Cardiac muscle cell (in vitro differentiated cells and primary cell): ENCODE results near the gene BAD. TPM values are rescaled to one million over a fixed set of nuclear protein-coding genes. Genes with fewer than 3 reads are reported as not detected.
A peak's percentile ranks its signal among the peaks of the same experiment; 100 is the strongest.

Experiments used
- DNase-seq, 2 donors: peaks; one replicate each; pipeline versions ENCODE4 v3.0.0 to v3.0.0-alpha.2; 2010 to 2017; ENCODE audit warnings: low read depth in 1 of 2, low spot score in 1 of 2
- H3K27ac ChIP-seq: fragments of 200-600 bp; sonication (generic); 2 replicates; pipeline ENCODE4 v1.5.1; 2016
- H3K27me3 ChIP-seq: fragments of 200-600 bp; sonication (generic); 2 replicates; pipeline ENCODE4 v1.6.0; 2016; ENCODE audit warnings: control low read depth
- H3K36me3 ChIP-seq: fragments of 200-600 bp; sonication (generic); 2 replicates; pipeline ENCODE4 v1.5.1; 2016; ENCODE audit warnings: control low read depth
- H3K4me1 ChIP-seq: fragments of 200-600 bp; sonication (generic); 2 replicates; pipeline ENCODE4 v1.8.1; 2017; ENCODE audit warnings: low read depth, mild to moderate bottlenecking, mixed run types
- H3K4me3 ChIP-seq: fragments of 200-600 bp; sonication (generic); 2 replicates; pipeline ENCODE4 v1.5.1; 2016; ENCODE audit warnings: mild to moderate bottlenecking
- H3K9me3 ChIP-seq: fragments of 200-600 bp; sonication (generic); 2 replicates; pipeline ENCODE4 v1.5.1; 2017; ENCODE audit warnings: low read depth, mild to moderate bottlenecking, control low read depth
- polyA plus RNA-seq: library from polyadenylated mRNA; unstranded; fragments of >200 nt; fragmentation: Nextera tagmentation; extraction: Ambion mirVana; gene quantifications from 2 replicates; pipeline ENCODE4 v1.2.1, GENCODE V29; 2016
- total RNA-seq: library from RNA; depleted of rRNA; stranded (reverse); fragments of >200 nt; gene quantifications from 2 replicates; pipeline ENCODE4 v1.2.3, GENCODE V29; 2016
- TF ChIP-seq, protein P1 (sequence below): IDR thresholded peaks from 2 replicates; pipeline ENCODE4 v1.5.1; 2012; ENCODE audit warnings: low read depth, mild to moderate bottlenecking, low read length

Gene BAD
- total and polyA plus RNA-seq, 2 experiments from 2014 or later: 155 to 195 TPM

GRCh38 chr11:64254326-64254725 is 30.1 kb downstream of the BAD start:
- DNase-seq: no peak
- Histone ChIP-seq H3K27ac (no peak overlapping the region), H3K4me1 (no peaks in the 10 kb centered on the region), H3K27me3 (no peaks in the 10 kb centered on the region), H3K9me3 (no peaks in the 10 kb centered on the region), H3K4me3 (no peak overlapping the region), H3K36me3 (no peaks in the 10 kb centered on the region)
- TF ChIP-seq, protein P1, sequence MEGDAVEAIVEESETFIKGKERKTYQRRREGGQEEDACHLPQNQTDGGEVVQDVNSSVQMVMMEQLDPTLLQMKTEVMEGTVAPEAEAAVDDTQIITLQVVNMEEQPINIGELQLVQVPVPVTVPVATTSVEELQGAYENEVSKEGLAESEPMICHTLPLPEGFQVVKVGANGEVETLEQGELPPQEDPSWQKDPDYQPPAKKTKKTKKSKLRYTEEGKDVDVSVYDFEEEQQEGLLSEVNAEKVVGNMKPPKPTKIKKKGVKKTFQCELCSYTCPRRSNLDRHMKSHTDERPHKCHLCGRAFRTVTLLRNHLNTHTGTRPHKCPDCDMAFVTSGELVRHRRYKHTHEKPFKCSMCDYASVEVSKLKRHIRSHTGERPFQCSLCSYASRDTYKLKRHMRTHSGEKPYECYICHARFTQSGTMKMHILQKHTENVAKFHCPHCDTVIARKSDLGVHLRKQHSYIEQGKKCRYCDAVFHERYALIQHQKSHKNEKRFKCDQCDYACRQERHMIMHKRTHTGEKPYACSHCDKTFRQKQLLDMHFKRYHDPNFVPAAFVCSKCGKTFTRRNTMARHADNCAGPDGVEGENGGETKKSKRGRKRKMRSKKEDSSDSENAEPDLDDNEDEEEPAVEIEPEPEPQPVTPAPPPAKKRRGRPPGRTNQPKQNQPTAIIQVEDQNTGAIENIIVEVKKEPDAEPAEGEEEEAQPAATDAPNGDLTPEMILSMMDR: no peak

- Histone ChIP-seq H3K27ac (no peak overlapping the region), H3K4me3 (no peak overlapping the region), H3K27me3 (no peaks in the 10 kb centered on the region), H3K9me3 (no peaks in the 10 kb centered on the region), H3K36me3 (no peaks in the 10 kb centered on the region), H3K4me1 (no peaks in the 10 kb centered on the region)
- TF ChIP-seq, protein P1: no peak
- no peak for DNase-seq
Measured at GRCh38 chr11:64253481-64253880, 31.0 kb downstream of the BAD start.

GRCh38 chr11:64253043-64253442 is 31.4 kb downstream of the BAD start:
- H3K27ac ChIP-seq: no peak overlapping the region
- TF ChIP-seq, protein P1: no peak
- DNase-seq: no peak
- H3K4me3 ChIP-seq: no peak overlapping the region
- H3K4me1 ChIP-seq: no peaks in the 10 kb centered on the region
- H3K36me3 ChIP-seq: no peaks in the 10 kb centered on the region
- no peaks in the 10 kb centered on the region for H3K9me3 ChIP-seq
- H3K27me3 ChIP-seq: no peaks in the 10 kb centered on the region

- H3K4me1 ChIP-seq: peaks cover 5% of the 10 kb centered on the region
- peak in 1 of 2 donors; percentile 43 for DNase-seq
- no peaks in the 10 kb centered on the region for H3K9me3 ChIP-seq
- no peak overlapping the region for H3K27ac ChIP-seq
- H3K36me3 ChIP-seq: no peaks in the 10 kb centered on the region
- H3K27me3 ChIP-seq: no peaks in the 10 kb centered on the region
- TF ChIP-seq, protein P1: peak; percentile 48
- H3K4me3 ChIP-seq: peak overlapping the region; percentile 82
Measured at GRCh38 chr11:64252003-64252872, 32.2 kb downstream of the BAD start.

GRCh38 chr11:64251753-64252002 is 32.8 kb downstream of the BAD start:
- Histone ChIP-seq H3K9me3 (no peaks in the 10 kb centered on the region), H3K27ac (no peak overlapping the region), H3K4me1 (peaks cover 5% of the 10 kb centered on the region), H3K4me3 (peak overlapping the region; percentile 82), H3K27me3 (no peaks in the 10 kb centered on the region), H3K36me3 (no peaks in the 10 kb centered on the region)
- no peak for DNase-seq
- TF ChIP-seq, protein P1: no peak
